Astrocyte of the cerebellum (primary cell): ENCODE measurements around the gene MAB21L1.

ENCODE experiments used
- DNase-seq: peaks from one replicate; pipeline ENCODE4 v3.0.0-alpha.2; 2011; ENCODE audit warnings: low read depth
- H3K4me3 ChIP-seq: 2 replicates; pipeline ENCODE4 v1.5.1; 2011; ENCODE audit warnings: mild to moderate bottlenecking, low read depth, low read length, moderate library complexity
- in situ Hi-C: cut with HindIII; loops from 2 replicates; pipeline ENCODE4 v1.10.0; 2017; ENCODE audit warnings: low sequenced_read_pairs
- TF ChIP-seq, protein P1 (sequence below): IDR thresholded peaks from 2 replicates; pipeline ENCODE4 v1.5.1; 2012; ENCODE audit warnings: low read length, low read depth, moderate library complexity, mild to moderate bottlenecking; ENCODE audit errors: missing control alignments

MAB21L1 gene

DNA sequence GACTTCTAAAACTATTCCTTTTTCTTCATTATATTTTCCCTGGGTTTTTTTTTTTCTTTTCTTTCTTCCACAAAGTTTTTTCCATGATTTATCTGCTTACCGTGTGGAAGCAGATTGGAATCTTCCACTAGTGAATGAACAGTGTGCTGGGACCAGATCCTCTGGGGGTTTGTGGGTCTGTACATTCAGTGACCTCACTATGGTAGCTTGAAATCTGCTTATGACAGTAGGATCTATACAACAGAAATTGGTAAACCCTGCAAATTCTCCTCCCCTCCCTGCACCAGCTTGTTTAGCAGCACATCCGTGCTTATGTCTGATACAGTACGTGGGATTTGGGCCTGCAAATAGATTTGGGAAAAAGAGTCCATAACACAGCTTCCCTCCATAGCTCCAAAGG lies 26.0 kb upstream of the MAB21L1 start:
- no peak for DNase-seq
- TF ChIP-seq, protein P1, sequence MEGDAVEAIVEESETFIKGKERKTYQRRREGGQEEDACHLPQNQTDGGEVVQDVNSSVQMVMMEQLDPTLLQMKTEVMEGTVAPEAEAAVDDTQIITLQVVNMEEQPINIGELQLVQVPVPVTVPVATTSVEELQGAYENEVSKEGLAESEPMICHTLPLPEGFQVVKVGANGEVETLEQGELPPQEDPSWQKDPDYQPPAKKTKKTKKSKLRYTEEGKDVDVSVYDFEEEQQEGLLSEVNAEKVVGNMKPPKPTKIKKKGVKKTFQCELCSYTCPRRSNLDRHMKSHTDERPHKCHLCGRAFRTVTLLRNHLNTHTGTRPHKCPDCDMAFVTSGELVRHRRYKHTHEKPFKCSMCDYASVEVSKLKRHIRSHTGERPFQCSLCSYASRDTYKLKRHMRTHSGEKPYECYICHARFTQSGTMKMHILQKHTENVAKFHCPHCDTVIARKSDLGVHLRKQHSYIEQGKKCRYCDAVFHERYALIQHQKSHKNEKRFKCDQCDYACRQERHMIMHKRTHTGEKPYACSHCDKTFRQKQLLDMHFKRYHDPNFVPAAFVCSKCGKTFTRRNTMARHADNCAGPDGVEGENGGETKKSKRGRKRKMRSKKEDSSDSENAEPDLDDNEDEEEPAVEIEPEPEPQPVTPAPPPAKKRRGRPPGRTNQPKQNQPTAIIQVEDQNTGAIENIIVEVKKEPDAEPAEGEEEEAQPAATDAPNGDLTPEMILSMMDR = no peak
- in situ Hi-C loops = no loop called here

DNA sequence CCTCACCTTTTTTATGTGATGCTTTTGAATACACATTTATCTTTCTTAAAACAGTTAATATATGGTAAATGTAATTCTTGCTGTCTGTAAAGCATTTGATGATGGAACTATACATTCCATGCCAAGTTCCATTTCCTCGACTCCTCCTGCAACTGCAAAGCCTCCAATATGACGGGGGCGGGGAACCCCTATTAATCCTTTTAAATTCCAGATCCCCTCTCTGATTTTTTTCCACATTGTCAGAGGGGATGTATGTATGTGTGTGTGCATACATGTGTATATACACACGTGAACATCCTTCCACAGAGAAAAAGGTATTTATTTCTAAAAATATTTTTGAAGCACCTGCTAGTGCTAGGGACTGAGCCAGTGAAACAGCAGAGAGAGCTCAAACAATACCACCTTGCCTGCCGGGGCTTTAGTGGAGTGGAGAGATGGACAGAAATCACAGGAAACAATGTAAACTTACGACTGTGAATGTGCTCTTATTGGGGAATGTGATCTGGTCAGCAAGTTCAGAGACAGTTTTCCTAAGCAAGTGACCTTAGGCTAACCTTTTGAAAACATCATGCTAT lies 25.3 kb upstream of the MAB21L1 start:
- no peak overlapping the region for H3K4me3 ChIP-seq
- DNase-seq = no peak
- in situ Hi-C loops = no loop called here
- TF ChIP-seq, protein P1 = no peak

More for the DNA sequence above, 26.0 kb upstream of the MAB21L1 start:
- no peak overlapping the region for H3K4me3 ChIP-seq

DNA sequence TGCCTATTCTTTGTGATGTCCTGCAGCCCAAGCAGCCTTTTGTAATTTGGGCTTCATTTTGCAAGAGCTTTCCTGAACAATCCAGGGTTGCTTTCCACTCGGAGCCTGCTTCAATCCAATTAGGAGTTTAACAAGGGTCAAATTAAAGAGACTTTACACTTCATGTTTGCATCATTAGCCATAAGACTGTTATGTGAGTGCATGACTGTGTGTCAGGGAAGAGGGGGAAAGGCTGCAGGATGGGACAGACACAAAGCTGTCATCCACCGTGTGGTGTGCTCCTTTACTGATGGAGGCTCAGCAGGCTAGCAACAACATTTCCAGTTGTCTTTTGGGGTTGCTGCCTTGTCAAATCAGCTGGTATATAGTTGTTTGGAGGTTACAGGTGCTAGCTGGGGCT lies 23.7 kb upstream of the MAB21L1 start:
- in situ Hi-C loops = no loop called here
- TF ChIP-seq, protein P1 = no peak
- H3K4me3 ChIP-seq = no peak overlapping the region
- DNase-seq = no peak

DNA sequence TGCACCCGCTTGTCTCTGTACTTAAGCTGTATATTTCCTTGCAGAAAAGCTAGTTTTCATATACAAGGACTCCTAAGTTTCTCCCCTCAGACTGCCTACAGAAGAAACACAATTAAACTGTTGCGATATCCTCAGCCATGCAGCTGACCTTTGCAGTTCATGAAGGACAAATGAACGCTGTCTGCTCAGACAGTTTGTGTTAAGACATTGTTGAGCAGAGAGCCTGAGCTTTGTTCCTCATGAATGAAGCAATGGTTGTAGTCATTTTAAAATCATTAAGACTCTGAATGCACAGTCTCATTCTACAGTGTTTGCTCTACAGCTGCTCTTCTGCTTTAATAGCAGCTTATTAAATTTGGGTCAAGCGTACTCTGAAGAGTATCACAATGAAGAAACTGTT lies 23.2 kb upstream of the MAB21L1 start:
- no peak for DNase-seq
- H3K4me3 ChIP-seq = no peak overlapping the region
- in situ Hi-C loops = no loop called here
- TF ChIP-seq, protein P1 = no peak

DNA sequence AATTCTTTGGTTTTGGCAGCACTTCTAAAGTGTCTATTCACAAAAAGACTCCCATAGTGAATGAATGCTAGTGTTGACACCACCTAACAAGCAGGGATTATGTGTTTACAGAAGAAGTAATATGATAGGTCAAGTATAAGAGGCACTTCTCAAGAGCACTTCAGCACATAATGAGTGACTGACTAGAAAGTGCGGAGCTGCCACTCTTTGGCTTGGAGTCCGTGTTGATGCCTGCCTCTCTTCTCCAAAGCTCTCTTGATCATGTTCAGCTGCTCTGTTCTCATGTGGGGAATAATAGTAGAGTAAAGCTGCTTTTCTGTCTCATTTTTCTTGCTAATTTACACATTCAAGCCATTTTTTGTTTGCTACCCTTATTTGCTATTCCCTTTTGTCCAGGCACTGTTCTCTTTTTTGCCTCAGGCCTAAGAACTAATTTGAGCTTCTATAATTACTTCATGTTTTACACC lies 22.7 kb upstream of the MAB21L1 start:
- no peak for DNase-seq
- in situ Hi-C loops = no loop called here
- no peak overlapping the region for H3K4me3 ChIP-seq
- TF ChIP-seq, protein P1 = no peak

DNA sequence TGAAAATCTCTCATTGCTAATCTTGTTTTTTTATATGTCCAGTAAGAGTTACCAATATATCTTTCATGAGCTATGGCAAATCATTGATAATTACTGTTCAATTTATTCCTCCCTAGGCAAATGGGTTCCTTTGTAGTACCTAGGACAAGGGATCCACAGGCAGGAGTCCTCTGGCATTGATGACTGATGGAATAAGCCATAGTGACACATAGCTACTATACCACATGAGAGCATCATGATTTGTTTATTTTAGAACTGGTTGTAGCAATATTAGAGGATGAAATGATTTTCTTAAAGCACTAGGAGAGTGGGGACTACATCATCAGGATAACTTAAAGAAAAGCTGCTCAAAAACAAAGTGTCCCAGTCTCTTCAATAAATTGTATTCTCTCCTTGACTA lies 21.7 kb upstream of the MAB21L1 start:
- H3K4me3 ChIP-seq = no peak overlapping the region
- DNase-seq = no peak
- TF ChIP-seq, protein P1 = no peak
- in situ Hi-C loops = no loop called here
